B cell (primary cell): ENCODE measurements around the gene ELF4.

Source experiments
- EZH2 ChIP-seq: IDR thresholded peaks from 2 replicates; pipeline ENCODE4 v1.6.1; 2012; ENCODE audit warnings: borderline replicate concordance, low read depth, mild to moderate bottlenecking, moderate library complexity, low read length; ENCODE audit not compliant: insufficient read depth, poor library complexity, severe bottlenecking
- TF ChIP-seq, protein P1 (sequence below): fragments of 200-600 bp; IDR thresholded peaks from one replicate; pipeline ENCODE4 v1.8.0; 2022; ENCODE audit warnings: antibody characterized with exemption, mild to moderate bottlenecking

DNA sequence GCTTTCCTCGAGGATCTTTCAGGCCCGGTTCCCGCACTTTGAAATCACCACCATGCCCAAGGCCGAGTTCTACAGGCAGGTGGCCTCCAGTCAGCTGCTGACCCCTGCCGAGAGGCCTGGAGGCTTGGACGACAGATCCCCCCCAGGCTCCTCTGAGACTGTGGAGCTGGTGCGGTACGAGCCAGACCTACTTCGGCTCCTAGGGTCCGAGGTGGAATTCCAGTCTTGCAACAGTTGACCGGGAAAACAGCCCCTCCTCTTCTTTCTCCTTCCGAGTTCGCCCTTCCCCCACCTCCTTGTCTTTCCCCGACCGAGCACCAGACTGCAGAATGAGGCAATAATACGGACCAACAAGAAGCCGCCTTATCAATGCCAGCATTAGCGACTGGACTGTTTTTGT lies 54.4 kb downstream of the ELF4 start:
- TF ChIP-seq, protein P1, sequence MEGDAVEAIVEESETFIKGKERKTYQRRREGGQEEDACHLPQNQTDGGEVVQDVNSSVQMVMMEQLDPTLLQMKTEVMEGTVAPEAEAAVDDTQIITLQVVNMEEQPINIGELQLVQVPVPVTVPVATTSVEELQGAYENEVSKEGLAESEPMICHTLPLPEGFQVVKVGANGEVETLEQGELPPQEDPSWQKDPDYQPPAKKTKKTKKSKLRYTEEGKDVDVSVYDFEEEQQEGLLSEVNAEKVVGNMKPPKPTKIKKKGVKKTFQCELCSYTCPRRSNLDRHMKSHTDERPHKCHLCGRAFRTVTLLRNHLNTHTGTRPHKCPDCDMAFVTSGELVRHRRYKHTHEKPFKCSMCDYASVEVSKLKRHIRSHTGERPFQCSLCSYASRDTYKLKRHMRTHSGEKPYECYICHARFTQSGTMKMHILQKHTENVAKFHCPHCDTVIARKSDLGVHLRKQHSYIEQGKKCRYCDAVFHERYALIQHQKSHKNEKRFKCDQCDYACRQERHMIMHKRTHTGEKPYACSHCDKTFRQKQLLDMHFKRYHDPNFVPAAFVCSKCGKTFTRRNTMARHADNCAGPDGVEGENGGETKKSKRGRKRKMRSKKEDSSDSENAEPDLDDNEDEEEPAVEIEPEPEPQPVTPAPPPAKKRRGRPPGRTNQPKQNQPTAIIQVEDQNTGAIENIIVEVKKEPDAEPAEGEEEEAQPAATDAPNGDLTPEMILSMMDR: no peak
- TF ChIP-seq EZH2: no peak
